ENCODE results near the gene RBP2. TPM values are rescaled to one million over a fixed set of nuclear protein-coding genes. Genes with fewer than 3 reads are reported as not detected.

RBP2 gene
- total and polyA plus RNA-seq, 10 of the 15 experiments (the other 5 are each of a cell fraction or from before 2014, with no cell fraction given), result not detected

DNA sequence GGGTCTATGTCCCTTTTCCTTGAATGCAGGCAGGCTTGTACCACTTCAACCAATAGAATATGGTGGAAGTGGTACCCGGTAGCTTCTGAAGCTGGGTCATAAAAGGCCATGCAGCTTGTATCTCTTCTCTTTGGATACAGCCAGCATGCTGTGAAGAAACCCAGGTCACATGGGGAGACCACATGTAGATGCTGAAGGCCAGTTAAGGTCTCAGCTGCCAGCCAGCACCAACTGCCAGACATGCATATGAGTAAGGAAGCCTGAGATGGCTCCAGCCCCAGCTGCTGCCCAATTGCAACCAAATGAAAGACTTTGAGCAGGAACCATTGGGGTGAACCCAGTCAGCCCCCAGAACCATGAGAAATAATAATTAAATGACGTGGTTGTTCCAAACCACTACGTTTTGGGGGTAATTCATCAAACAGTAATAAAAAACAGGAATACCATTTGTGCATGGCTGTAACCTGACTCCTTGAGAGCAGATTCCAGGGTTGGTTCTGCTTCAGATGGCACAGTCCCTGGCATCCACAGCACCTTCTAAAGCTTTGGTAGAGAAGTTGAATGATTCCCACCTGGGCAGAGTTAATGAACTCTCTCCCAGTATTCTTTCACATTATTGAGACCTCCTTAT, 3.8 kb downstream of the RBP2 start (continued):
- TF ChIP-seq, protein P1, sequence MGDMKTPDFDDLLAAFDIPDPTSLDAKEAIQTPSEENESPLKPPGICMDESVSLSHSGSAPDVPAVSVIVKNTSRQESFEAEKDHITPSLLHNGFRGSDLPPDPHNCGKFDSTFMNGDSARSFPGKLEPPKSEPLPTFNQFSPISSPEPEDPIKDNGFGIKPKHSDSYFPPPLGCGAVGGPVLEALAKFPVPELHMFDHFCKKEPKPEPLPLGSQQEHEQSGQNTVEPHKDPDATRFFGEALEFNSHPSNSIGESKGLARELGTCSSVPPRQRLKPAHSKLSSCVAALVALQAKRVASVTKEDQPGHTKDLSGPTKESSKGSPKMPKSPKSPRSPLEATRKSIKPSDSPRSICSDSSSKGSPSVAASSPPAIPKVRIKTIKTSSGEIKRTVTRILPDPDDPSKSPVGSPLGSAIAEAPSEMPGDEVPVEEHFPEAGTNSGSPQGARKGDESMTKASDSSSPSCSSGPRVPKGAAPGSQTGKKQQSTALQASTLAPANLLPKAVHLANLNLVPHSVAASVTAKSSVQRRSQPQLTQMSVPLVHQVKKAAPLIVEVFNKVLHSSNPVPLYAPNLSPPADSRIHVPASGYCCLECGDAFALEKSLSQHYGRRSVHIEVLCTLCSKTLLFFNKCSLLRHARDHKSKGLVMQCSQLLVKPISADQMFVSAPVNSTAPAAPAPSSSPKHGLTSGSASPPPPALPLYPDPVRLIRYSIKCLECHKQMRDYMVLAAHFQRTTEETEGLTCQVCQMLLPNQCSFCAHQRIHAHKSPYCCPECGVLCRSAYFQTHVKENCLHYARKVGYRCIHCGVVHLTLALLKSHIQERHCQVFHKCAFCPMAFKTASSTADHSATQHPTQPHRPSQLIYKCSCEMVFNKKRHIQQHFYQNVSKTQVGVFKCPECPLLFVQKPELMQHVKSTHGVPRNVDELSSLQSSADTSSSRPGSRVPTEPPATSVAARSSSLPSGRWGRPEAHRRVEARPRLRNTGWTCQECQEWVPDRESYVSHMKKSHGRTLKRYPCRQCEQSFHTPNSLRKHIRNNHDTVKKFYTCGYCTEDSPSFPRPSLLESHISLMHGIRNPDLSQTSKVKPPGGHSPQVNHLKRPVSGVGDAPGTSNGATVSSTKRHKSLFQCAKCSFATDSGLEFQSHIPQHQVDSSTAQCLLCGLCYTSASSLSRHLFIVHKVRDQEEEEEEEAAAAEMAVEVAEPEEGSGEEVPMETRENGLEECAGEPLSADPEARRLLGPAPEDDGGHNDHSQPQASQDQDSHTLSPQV (IDR thresholded peaks at IDR 0.05), result no peak
- no peak for TF ChIP-seq TCF3 (IDR thresholded peaks at IDR 0.05; ENCODE audit: borderline replicate concordance, insufficient read depth, low read depth, low read length)
- TF ChIP-seq, protein P2, sequence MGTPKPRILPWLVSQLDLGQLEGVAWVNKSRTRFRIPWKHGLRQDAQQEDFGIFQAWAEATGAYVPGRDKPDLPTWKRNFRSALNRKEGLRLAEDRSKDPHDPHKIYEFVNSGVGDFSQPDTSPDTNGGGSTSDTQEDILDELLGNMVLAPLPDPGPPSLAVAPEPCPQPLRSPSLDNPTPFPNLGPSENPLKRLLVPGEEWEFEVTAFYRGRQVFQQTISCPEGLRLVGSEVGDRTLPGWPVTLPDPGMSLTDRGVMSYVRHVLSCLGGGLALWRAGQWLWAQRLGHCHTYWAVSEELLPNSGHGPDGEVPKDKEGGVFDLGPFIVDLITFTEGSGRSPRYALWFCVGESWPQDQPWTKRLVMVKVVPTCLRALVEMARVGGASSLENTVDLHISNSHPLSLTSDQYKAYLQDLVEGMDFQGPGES (IDR thresholded peaks at IDR 0.05), result no peak
- no peak for TF ChIP-seq STAT3 (IDR thresholded peaks at IDR 0.05; ENCODE audit: low read depth, low read length)
- TF ChIP-seq EED (IDR thresholded peaks at IDR 0.05; ENCODE audit: low read depth), result no peak
- TF ChIP-seq, protein P3, sequence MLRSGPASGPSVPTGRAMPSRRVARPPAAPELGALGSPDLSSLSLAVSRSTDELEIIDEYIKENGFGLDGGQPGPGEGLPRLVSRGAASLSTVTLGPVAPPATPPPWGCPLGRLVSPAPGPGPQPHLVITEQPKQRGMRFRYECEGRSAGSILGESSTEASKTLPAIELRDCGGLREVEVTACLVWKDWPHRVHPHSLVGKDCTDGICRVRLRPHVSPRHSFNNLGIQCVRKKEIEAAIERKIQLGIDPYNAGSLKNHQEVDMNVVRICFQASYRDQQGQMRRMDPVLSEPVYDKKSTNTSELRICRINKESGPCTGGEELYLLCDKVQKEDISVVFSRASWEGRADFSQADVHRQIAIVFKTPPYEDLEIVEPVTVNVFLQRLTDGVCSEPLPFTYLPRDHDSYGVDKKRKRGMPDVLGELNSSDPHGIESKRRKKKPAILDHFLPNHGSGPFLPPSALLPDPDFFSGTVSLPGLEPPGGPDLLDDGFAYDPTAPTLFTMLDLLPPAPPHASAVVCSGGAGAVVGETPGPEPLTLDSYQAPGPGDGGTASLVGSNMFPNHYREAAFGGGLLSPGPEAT (IDR thresholded peaks at IDR 0.05; ENCODE audit: low read depth), result no peak
- no peak for TF ChIP-seq FOXK2 (IDR thresholded peaks at IDR 0.05)
- TF ChIP-seq, protein P4, sequence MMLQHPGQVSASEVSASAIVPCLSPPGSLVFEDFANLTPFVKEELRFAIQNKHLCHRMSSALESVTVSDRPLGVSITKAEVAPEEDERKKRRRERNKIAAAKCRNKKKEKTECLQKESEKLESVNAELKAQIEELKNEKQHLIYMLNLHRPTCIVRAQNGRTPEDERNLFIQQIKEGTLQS (IDR thresholded peaks at IDR 0.05; ENCODE audit: borderline replicate concordance, extremely low read depth, low read depth, low read length), result no peak

Measured in GM12878 (cell line).